Measurements from ENCODE around the gene RALA. TPM values are rescaled to one million over a fixed set of nuclear protein-coding genes. Genes with fewer than 3 reads are reported as not detected.

The RALA gene
- total and polyA plus RNA-seq, 2 of the 13 experiments (the other 11 are each of a cell fraction or from before 2014, with no cell fraction given), result 11.8 to 19.5 TPM

- TF ChIP-seq IRF2 (CRISPR knock-in tag; IDR thresholded peaks at IDR 0.05) (peak; percentile 68; the same call in 1 of the 2 replicates), BHLHE40 (IDR thresholded peaks at IDR 0.05; ENCODE audit: low read length) (peak; percentile 71), ZMYM2 (CRISPR knock-in tag; IDR thresholded peaks at IDR 0.05) (no peak), XRCC5 (optimal IDR thresholded peaks at IDR 0.05; ENCODE audit: low read length) (peak; percentile 24), EP300 (IDR thresholded peaks at IDR 0.05; ENCODE audit: low read depth in 2 of 2, low read length in 2 of 2) (peak in 1 of 2 experiments; percentile 25; a peak in 1 of 4 replicates), EP300 (CRISPR knock-in tag; IDR thresholded peaks at IDR 0.05; ENCODE audit: borderline replicate concordance) (no peak), ZNF878 (CRISPR knock-in tag; IDR thresholded peaks at IDR 0.05) (peak; percentile 35; the same call in 1 of the 2 replicates), THRA (CRISPR knock-in tag; IDR thresholded peaks at IDR 0.05; ENCODE audit: borderline replicate concordance) (peak; percentile 48; the same call in 1 of the 2 replicates), ELK4 (CRISPR knock-in tag; IDR thresholded peaks at IDR 0.05; ENCODE audit: borderline replicate concordance) (no peak), FOXP4 (CRISPR knock-in tag; IDR thresholded peaks at IDR 0.05) (no peak), MAZ (IDR thresholded peaks at IDR 0.05; ENCODE audit: borderline replicate concordance, low read depth, low read length) (no peak), MAZ (CRISPR knock-in tag; IDR thresholded peaks at IDR 0.05; ENCODE audit: low read depth) (no peak), ZNF337 (CRISPR knock-in tag; IDR thresholded peaks at IDR 0.05; ENCODE audit: borderline replicate concordance, low read depth) (no peak), HNF1B (CRISPR knock-in tag; IDR thresholded peaks at IDR 0.05) (peak; percentile 40; the same call in 1 of the 2 replicates), SOX6 (IDR thresholded peaks at IDR 0.05) (no peak), SOX6 (CRISPR knock-in tag; IDR thresholded peaks at IDR 0.05) (0 out of 2 replicates have a peak, but pooled peaks have one; percentile 20)
- TF ChIP-seq, protein P1, sequence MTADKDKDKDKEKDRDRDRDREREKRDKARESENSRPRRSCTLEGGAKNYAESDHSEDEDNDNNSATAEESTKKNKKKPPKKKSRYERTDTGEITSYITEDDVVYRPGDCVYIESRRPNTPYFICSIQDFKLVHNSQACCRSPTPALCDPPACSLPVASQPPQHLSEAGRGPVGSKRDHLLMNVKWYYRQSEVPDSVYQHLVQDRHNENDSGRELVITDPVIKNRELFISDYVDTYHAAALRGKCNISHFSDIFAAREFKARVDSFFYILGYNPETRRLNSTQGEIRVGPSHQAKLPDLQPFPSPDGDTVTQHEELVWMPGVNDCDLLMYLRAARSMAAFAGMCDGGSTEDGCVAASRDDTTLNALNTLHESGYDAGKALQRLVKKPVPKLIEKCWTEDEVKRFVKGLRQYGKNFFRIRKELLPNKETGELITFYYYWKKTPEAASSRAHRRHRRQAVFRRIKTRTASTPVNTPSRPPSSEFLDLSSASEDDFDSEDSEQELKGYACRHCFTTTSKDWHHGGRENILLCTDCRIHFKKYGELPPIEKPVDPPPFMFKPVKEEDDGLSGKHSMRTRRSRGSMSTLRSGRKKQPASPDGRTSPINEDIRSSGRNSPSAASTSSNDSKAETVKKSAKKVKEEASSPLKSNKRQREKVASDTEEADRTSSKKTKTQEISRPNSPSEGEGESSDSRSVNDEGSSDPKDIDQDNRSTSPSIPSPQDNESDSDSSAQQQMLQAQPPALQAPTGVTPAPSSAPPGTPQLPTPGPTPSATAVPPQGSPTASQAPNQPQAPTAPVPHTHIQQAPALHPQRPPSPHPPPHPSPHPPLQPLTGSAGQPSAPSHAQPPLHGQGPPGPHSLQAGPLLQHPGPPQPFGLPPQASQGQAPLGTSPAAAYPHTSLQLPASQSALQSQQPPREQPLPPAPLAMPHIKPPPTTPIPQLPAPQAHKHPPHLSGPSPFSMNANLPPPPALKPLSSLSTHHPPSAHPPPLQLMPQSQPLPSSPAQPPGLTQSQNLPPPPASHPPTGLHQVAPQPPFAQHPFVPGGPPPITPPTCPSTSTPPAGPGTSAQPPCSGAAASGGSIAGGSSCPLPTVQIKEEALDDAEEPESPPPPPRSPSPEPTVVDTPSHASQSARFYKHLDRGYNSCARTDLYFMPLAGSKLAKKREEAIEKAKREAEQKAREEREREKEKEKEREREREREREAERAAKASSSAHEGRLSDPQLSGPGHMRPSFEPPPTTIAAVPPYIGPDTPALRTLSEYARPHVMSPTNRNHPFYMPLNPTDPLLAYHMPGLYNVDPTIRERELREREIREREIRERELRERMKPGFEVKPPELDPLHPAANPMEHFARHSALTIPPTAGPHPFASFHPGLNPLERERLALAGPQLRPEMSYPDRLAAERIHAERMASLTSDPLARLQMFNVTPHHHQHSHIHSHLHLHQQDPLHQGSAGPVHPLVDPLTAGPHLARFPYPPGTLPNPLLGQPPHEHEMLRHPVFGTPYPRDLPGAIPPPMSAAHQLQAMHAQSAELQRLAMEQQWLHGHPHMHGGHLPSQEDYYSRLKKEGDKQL (CRISPR knock-in tag; IDR thresholded peaks at IDR 0.05; ENCODE audit: low read depth), result no peak
Observed at GRCh38 chr7:39580149-39580874, 43.1 kb upstream of the RALA start (continued).
